Ramos (cell line): ENCODE data around the gene FOXP3.
"Not testable (repeated sequence)": the region's sequence is repeated elsewhere in the genome, so short reads cannot be mapped to it uniquely, and the experiment has no call there.

Experiments
- in situ Hi-C: fragments of 300-500 bp; cut with MboI; formaldehyde crosslinking; loops from one replicate; pipeline ENCODE4 v1.14.3; 2022; ENCODE audit warnings: low sequenced_read_pairs; ENCODE audit not compliant: unreplicated experiment

FOXP3 gene

DNA sequence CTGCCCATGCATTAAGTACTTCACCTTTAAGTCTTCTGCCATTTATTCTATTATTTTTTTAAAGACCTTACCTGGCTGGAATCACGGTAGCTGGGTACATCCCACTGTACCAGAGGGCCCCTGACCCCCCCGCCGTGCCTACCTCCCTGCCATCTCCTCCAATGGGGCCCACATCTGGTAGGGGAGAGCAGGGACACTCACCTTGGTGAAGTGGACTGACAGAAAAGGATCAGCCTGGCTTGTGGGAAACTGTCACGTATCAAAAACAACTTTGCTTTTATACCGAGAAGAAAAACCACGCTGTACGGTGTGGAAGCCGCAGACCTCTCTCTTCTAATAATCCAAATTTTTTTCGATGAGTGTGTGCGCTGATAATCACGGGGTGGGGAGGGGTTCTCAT is at the start of gene FOXP3:
FOXP3 (minus strand) TSS at position 251 of the 400 bp plus-strand sequence. CDS start 6,205 bp downstream, outside the sequence.
- in situ Hi-C loops, result no loop called here

DNA sequence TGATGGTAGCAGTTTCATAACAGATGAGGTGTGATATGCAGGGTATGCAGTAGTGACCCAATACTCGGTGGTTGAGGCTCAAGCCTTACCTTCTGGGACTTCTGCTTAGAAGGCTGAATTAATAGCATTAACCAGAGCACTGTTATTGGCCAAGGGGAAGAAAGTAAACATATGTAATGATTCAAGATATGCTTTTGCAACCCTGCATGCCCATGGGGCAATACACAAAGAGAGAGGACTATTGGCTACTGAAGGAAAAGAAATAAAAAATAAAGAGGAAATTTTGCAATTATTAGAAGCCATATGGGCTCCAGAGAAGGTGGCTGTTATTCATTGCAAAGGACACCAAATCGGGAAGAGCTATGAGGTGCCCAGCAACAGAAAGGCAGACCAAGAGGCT is 47.7 kb upstream of the FOXP3 start:
- in situ Hi-C loops, result no loop called here

GRCh38 chrX:49310371-49310770 is 45.9 kb upstream of the FOXP3 start:
- in situ Hi-C loops, result no loop called here

DNA sequence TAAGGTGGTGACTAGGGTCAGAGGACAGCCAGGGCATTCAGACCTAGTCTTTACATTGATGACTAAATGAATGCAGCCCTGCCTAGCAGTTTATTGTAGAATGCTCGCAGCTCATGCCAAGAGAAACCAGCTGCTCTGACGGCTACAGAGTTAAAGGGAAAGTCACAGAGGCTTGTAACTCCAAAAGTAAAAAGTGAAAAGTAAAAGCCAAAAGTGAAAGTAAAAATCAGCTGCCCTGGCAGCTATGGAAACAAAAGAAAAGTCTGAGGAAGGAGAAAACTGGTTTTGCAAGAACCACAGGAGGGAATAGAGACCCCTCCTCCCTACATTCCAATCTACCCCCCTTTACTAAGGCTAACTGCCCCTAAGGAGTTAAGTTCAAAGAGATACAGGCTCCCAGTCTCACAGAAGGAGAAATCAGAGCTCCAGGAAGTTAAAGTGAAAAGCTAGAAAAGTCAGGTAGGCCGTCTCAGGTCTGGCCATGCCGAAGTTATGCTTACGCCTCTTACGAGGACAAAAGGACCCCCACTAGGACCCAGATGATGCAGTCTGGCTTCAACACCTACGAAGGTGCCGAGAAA is 45.0 kb upstream of the FOXP3 start:
- in situ Hi-C loops, result no loop called here

DNA sequence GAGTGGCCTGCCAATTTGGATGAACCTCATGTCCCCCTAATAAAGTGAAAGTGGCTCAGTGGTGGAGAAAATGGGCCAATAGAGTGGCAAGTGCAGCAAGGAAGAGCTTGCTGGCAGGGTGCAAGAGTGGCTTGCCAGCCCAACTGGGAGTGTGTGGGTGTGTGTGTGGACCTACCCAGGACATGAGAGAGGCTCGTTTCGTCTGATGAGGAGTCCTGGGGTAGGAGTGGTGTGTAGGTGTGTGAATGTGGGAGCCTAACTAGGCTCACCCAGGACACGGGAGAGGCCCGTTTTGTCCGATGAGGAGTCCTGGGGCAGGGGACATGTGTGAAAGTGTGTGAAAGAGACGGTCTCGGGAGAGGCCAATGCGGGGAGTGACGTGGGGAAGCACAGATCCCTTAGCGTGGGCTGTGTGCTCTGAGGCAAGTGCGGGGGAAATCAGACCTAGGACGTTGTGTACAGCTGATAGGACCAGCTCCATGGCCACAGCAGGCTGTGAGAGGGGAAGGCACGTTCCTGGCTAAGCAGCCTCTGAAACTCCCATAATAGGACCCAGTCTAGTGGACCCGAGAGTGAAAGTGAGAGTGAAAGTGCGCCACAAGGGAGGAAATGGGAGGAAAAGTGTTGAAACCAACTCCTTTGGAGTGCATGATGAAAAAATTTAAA is 44.2 kb upstream of the FOXP3 start:
- in situ Hi-C loops, result no loop called here

GRCh38 chrX:49307775-49308174 is 43.3 kb upstream of the FOXP3 start:
- in situ Hi-C loops, result not testable (repeated sequence)

GRCh38 chrX:49303346-49303745 is 38.8 kb upstream of the FOXP3 start, which contains the start of gene GAGE10:
TSS of gene GAGE10 (plus strand) at chrX:49303646. CDS start at chrX:49304860, 1,214 bp downstream.
- in situ Hi-C loops, result no loop called here

DNA sequence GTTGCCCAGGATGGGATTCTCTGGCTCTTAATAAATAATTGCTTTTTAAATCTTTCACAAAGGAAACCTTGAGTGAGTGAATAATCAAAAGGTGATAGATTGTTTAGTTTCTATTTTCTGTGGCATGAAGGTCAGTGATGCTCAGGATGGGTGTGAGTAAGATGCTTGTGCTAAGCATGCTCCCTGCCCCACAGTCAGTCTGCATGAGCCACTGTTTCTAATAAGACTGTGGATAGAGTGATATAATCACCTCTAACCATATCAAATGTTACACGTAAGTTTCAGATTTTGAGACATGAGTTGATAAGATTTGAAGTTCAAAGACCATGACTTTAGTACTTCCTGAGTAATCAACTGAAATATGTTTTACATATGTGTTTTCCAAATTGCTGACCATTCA is 36.2 kb upstream of the FOXP3 start:
- in situ Hi-C loops, result no loop called here

DNA sequence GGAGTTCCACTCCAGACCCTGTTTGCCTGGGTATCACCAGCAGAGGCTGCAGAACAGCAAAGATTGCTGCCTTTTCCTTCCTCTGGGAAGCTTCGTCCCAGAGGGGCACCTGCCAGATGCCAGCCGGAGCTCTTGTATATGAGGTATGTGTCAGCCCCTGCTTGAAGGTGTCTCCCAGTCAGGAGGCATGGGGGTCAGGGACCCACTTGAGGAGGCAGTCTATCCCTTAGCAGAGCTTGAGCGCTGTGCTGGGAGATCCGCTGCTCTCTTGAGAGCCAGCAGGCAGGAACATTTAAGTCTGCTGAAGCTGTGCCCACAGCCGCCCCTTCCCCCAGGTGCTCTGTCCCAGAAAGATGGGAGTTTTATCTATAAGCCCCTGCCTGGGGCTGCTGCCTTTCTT is 34.8 kb upstream of the FOXP3 start:
- in situ Hi-C loops, result not testable (repeated sequence)

DNA sequence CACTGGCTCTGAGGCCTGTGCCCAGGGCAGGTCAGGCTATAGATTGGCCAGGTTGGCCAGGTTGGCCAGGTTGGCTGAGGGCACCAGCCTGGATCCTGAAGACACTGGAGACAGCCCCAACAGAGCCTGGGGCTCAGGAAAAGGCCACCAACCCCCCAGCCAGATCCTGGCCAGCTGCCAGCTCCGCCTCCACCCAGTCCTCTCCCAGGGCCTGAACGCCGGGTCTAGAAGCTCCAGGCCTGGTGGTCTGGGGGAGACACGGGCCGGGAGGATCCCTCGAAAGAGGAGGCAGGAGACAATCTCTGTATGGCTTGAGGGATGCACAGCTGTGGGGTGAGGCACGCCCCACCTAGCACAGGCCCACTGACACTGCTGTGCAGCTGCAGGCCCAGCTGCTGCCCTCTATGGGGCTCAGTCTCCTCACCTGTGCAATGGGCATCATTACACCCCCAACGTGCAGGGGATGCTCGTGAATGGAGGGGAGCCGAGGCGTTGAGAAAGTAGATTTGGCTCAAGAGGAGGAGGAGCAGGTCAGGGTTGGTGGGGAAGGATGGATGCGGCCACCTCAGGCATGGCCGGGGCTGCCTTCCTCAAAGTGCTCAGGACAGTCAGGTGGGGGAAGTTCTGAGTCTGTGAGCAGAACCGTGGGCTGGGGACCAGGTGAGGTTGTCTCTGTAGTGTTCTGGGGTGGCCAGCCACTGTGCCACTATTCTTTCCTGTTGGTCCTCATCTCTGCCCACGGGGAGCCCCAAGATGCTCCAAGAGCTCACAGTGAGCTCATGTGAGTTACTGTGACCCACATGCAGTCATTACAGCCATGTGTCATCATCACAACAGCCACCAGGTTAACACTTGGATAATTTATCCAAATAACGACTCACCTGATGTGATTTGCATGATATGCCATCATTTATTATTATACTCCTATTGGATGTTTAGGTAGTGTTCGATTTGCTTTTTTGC is 28.2 kb upstream of the FOXP3 start:
- in situ Hi-C loops, result no loop called here

- in situ Hi-C loops, result no loop called here
Observed at GRCh38 chrX:49291615-49292337, 27.3 kb upstream of the FOXP3 start.

DNA sequence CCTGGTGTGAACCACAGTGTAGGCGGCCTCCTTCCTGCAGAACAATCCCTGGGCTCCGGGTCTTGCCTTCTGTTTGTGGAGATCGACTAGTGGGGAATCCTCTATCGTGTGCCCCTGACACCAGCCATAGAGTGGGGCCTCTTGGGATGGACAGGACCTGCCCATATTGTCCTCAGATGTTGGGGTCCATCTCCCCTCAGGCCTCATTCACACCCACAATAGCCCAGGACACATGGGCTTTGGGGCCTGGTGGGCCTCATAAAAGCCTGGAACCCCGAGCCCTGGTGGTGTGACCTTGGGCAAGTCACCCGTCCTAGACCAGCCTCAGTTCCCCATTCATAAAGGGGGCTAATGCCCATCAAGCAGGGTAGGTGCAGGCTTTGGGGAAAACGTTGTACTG is 25.7 kb upstream of the FOXP3 start:
- in situ Hi-C loops, result no loop called here

- in situ Hi-C loops, result no loop called here
Observed at GRCh38 chrX:49287665-49288064, 23.2 kb upstream of the FOXP3 start.

DNA sequence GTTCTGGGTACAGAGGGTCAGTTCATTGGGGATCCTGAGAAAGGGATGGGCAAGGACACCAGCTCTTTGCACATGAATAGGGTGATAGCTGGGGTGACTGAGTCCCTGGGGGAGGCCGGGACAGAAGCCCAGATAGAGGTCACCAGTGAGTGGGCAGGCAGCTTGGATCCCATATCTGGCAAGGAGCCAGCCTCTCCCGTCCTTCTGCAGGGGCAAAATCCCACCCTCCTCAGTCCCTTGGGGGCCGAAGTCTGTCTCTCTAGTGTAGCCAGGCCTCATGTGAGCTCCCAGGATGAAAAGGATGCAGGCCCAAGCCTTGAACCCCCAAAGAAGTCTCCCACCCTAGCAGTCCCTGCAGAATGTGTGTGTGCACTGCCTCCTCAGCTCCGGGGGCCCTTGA is 22.1 kb upstream of the FOXP3 start:
- in situ Hi-C loops, result no loop called here

GRCh38 chrX:49286136-49286535 is 21.6 kb upstream of the FOXP3 start:
- in situ Hi-C loops, result no loop called here

DNA sequence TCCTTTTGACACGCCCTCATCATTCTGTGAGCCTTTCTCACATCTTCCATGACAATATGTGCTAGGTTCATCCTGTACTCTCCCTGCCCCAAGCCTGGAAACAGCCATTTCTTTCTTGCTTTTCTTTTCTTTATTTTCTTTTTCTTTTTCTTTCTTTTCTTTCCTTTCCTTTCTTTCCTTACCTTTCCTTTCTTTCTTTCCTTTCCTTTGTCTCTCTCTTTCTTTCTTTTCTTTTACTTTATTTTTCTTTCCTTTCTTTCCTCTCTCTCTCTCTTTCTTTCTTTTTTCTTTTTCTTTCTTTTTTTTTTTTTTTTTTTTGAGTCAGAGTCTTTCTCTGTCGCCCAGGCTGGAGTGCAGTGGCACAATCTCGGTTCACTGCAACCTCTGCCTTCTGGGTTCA is 19.7 kb upstream of the FOXP3 start:
- in situ Hi-C loops, result no loop called here

DNA sequence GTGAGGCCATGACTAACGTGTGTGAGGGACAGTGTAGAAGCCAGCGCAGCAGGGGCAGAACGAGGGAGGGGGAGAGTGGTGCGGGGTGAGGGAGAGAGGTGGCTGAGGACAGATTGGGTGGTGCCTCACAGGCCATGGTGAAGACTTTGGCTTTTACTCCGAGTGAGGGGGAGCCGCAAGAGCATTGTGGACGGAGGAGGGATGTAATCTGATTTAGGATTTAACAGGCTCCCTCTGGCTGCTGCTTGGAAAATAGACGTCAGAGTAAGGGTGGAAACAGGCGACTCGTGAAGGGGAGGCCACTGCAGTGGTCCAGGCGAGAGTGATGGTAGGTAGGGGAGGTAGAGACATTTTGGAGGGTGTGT is 18.1 kb upstream of the FOXP3 start:
- in situ Hi-C loops, result no loop called here

DNA sequence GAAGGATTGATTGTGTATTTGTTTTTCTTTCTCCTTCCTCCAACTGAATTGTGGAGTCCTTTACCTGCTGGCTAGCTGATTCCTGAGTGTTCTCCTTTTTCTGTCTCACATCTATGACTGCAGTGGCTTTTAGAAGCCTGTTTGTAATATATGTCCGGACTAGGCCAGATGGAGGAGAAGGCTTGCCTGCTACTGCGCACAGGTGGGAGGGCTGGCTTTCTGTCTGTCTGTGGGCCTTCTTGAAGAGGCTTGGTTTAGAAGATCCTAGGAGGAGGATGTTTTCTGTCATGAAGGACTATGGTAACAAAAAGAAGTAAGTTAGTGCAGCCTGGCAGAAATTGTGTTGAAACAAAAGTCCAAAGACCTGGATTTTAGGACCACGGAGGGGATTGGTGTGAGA is 13.6 kb upstream of the FOXP3 start:
- in situ Hi-C loops, result no loop called here

DNA sequence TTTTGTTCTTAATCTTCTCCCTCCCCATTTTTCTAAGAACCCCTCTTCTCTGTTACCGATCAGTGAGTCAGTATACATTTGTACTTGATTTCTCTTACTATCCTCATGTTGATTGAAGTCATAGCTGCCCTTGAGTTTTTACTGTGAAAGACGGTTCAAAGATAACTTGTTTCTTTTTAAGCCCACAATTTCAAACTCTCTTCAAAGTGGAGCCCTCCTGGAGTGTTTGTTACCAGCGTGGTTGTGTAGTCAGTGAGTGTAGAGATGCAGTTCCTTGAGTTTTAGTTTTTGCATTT is 13.0 kb upstream of the FOXP3 start:
- in situ Hi-C loops, result no loop called here

DNA sequence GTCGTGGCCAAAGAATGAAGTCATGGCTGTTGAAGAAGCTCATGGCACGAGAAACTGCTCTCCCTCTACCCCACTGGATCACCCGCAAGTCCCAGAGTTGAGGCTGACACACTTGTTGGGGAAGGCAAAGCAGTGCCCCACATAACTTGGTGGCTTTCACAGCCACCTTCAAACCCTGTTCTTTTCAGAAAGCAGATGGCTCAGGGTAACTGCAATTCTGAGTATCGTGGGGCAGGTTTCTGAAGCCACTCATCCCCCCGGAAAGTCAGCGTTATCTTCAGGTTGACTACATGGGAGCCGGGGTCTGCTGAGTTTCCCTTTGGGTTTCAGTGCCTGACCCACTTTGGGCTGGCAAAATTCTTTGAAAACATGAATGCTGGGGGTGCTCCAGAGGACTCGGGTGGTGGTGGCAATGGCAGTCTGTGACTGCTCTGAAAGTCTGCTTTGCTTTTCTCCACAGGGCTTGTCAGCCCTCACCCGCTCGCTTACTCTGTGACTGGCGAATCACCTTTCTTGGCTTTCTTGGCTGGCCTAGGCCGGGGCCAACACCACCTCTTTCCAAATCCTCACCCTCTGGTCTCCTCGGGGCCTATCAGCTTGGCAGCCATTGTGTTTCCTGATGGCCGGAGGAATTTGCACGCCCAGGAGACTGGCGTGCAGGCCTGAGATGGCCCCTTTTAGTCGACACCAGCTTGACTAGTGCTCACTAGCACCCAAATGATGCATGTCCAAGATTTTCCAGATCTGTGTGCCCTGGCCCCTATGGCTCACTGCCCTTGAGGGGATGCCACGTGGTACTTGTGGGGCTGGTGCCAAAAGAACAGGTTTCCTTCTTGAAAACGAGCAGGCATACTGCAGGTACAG is 12.4 kb upstream of the FOXP3 start:
- in situ Hi-C loops, result no loop called here
